ENCODE measurements around the gene ZBTB37. TPM values are rescaled to one million over a fixed set of nuclear protein-coding genes. Genes with fewer than 3 reads are reported as not detected.

The ZBTB37 gene
- total and polyA plus RNA-seq, 9 of the 15 experiments (the other 6 are each of a cell fraction or from before 2014, with no cell fraction given): 1.3 to 13.9 (median 5.4) TPM

- TF ChIP-seq ZBTB43 (CRISPR knock-in tag; IDR thresholded peaks at IDR 0.05) (no peak), KLF13 (tag; IDR thresholded peaks at IDR 0.05; ENCODE audit: borderline replicate concordance, low read depth) (no peak), DACH1 (IDR thresholded peaks at IDR 0.05; ENCODE audit: partially characterized antibody) (no peak), BRD9 (IDR thresholded peaks at IDR 0.05; ENCODE audit: low read depth, partially characterized antibody) (no peak), ESRRB (CRISPR knock-in tag; IDR thresholded peaks at IDR 0.05; ENCODE audit: borderline replicate concordance) (no peak), POLR2H (tag; IDR thresholded peaks at IDR 0.05; ENCODE audit: low read depth) (no peak; the same call in 1 of the 2 replicates), RBFOX2 (IDR thresholded peaks at IDR 0.05; ENCODE audit: low read depth, low read length) (peak; percentile 65), ZNF589 (CRISPR knock-in tag; IDR thresholded peaks at IDR 0.05; ENCODE audit: low read depth) (no peak), TCF7L2 (IDR thresholded peaks at IDR 0.05; ENCODE audit: low read depth, low read length) (no peak), PRMT5 (CRISPR knock-in tag; IDR thresholded peaks at IDR 0.05) (no peak), TARDBP (IDR thresholded peaks at IDR 0.05) (0 out of 2 replicates have a peak, but pooled peaks have one; percentile 22), KDM4B (IDR thresholded peaks at IDR 0.05; ENCODE audit: borderline replicate concordance in 2 of 2, low read depth in 1 of 2) (no peak), PHB (CRISPR knock-in tag; IDR thresholded peaks at IDR 0.05) (no peak), ZBTB2 (IDR thresholded peaks at IDR 0.05) (no peak), ZNF354B (CRISPR knock-in tag; IDR thresholded peaks at IDR 0.05) (0 out of 2 replicates have a peak, but pooled peaks have one; percentile 8), ZNF143 (CRISPR knock-in tag; IDR thresholded peaks at IDR 0.05) (no peak), RNF2 (IDR thresholded peaks at IDR 0.05) (no peak)
- TF ChIP-seq, protein P1, sequence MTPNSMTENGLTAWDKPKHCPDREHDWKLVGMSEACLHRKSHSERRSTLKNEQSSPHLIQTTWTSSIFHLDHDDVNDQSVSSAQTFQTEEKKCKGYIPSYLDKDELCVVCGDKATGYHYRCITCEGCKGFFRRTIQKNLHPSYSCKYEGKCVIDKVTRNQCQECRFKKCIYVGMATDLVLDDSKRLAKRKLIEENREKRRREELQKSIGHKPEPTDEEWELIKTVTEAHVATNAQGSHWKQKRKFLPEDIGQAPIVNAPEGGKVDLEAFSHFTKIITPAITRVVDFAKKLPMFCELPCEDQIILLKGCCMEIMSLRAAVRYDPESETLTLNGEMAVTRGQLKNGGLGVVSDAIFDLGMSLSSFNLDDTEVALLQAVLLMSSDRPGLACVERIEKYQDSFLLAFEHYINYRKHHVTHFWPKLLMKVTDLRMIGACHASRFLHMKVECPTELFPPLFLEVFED (CRISPR knock-in tag; conservative IDR thresholded peaks at IDR 0.05): no peak
- TF ChIP-seq, protein P2, sequence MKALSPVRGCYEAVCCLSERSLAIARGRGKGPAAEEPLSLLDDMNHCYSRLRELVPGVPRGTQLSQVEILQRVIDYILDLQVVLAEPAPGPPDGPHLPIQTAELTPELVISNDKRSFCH (CRISPR knock-in tag; IDR thresholded peaks at IDR 0.05): no peak
- TF ChIP-seq, protein P2 (tag; IDR thresholded peaks at IDR 0.05): no peak
- TF ChIP-seq, protein P3, sequence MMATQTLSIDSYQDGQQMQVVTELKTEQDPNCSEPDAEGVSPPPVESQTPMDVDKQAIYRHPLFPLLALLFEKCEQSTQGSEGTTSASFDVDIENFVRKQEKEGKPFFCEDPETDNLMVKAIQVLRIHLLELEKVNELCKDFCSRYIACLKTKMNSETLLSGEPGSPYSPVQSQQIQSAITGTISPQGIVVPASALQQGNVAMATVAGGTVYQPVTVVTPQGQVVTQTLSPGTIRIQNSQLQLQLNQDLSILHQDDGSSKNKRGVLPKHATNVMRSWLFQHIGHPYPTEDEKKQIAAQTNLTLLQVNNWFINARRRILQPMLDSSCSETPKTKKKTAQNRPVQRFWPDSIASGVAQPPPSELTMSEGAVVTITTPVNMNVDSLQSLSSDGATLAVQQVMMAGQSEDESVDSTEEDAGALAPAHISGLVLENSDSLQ (IDR thresholded peaks at IDR 0.05): no peak
- TF ChIP-seq, protein P4, sequence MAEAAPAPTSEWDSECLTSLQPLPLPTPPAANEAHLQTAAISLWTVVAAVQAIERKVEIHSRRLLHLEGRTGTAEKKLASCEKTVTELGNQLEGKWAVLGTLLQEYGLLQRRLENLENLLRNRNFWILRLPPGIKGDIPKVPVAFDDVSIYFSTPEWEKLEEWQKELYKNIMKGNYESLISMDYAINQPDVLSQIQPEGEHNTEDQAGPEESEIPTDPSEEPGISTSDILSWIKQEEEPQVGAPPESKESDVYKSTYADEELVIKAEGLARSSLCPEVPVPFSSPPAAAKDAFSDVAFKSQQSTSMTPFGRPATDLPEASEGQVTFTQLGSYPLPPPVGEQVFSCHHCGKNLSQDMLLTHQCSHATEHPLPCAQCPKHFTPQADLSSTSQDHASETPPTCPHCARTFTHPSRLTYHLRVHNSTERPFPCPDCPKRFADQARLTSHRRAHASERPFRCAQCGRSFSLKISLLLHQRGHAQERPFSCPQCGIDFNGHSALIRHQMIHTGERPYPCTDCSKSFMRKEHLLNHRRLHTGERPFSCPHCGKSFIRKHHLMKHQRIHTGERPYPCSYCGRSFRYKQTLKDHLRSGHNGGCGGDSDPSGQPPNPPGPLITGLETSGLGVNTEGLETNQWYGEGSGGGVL (CRISPR knock-in tag; IDR thresholded peaks at IDR 0.05): no peak
Observed at GRCh38 chr1:173864179-173864867, 3.9 kb upstream of the ZBTB37 start (continued).

All from K562 (cell line).